ENCODE data around the gene BPIFB3.

BPIFB3 gene

GRCh38 chr20:33053291-33054106 lies at the start of gene BPIFB3:
TSS of gene BPIFB3 (plus strand) at chr20:33053903. CDS start at chr20:33055436, 1,533 bp downstream.
- no peak for DNase-seq

- DNase-seq: no peak
Measured at GRCh38 chr20:33004141-33004751, 49.5 kb upstream of the BPIFB3 start, which contains the start of gene SUN5. TSS of gene SUN5 (minus strand) at chr20:33004433. CDS start at chr20:33004340, 93 bp downstream.

- DNase-seq: no peak
Measured at GRCh38 chr20:33005132-33005566, 48.6 kb upstream of the BPIFB3 start.

GRCh38 chr20:33005908-33006775 lies 47.6 kb upstream of the BPIFB3 start:
- DNase-seq: peak; percentile 77

- no peak for DNase-seq
Measured at GRCh38 chr20:33006776-33007375, 46.8 kb upstream of the BPIFB3 start.

- peak; percentile 43 for DNase-seq
Measured at GRCh38 chr20:33007376-33008335, 46.0 kb upstream of the BPIFB3 start, which contains the start of gene BPIFB2. TSS of gene BPIFB2 (plus strand) at chr20:33007704. CDS start at chr20:33008575, 871 bp downstream.

- peak; percentile 5 for DNase-seq
Measured at GRCh38 chr20:33008336-33009213, 45.1 kb upstream of the BPIFB3 start.

- DNase-seq: peak; percentile 72
Measured at GRCh38 chr20:33009214-33010132, 44.2 kb upstream of the BPIFB3 start.

GRCh38 chr20:33010133-33010504 lies 43.6 kb upstream of the BPIFB3 start:
- no peak for DNase-seq

GRCh38 chr20:33010674-33011449 lies 42.8 kb upstream of the BPIFB3 start:
- no peak for DNase-seq

GRCh38 chr20:33012327-33013189 lies 41.1 kb upstream of the BPIFB3 start:
- DNase-seq: no peak

GRCh38 chr20:33013701-33014326 lies 39.9 kb upstream of the BPIFB3 start:
- DNase-seq: no peak

- no peak for DNase-seq
Measured at GRCh38 chr20:33014336-33015113, 39.2 kb upstream of the BPIFB3 start.

GRCh38 chr20:33015114-33015484 lies 38.6 kb upstream of the BPIFB3 start:
- DNase-seq: no peak

GRCh38 chr20:33015700-33016580 lies 37.8 kb upstream of the BPIFB3 start:
- DNase-seq: no peak
